ENCODE measurements around the gene RENBP.

RENBP gene

DNA sequence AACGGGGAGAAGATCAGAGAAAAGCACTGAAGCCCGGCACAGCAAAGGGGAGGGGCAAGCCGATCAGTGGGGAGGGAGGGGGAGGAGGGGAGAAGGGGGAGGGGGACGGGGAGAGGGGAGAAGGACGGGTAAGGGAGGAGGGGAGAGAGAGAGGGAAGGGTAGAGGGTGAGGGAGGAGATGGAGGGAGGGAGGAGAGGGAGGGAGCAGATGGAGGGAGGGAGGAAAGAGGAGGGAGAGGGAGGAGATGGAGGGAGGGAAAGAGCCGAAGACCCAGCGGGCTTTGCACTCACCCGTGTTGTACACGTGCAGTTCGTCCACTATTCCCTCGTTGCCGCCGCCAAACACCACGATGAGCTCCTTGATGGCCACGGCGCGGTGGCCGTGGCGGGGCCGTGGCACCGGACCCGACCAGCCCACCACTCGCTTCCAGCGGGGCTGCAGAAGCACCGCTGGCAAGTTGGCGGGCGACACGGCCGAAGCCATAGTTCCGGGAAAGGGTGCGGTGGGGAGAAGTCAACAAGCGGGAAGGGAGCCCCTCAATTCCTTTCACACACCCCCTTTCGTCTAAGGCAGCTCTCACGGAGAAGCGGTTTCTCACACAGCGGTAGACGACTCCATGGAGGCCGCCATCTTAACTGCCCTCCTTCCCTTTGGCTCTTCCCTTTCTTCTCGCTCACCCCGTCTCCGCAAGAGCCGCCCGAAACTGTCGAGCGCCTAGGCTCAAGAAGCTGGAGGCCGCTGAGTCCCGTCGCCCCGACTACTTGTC is 26.1 kb upstream of the RENBP start:
- DNase-seq = peak; percentile 81

DNA sequence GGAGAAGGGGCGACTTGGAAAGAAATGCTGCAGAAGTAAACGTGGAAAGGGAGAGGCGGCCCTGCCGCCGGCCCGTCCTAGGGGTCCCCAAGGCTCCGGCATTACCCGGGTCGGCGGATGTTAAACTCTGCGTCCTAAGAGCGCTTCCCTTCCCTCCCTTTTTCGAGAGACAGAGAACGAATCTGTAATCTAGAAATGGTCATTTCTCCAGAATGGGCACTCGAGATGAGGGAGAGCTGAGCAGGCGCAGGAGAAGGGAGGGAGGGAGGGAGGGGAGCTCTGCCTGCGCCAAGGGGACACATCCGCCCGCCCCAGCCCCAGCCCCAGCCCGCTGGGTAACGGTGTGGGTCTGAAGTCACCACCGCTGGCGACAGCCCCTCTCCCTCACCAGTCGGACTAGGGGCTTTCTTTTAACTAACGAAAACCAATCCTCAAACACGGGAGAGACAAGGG is 25.5 kb upstream of the RENBP start:
- DNase-seq = no peak

DNA sequence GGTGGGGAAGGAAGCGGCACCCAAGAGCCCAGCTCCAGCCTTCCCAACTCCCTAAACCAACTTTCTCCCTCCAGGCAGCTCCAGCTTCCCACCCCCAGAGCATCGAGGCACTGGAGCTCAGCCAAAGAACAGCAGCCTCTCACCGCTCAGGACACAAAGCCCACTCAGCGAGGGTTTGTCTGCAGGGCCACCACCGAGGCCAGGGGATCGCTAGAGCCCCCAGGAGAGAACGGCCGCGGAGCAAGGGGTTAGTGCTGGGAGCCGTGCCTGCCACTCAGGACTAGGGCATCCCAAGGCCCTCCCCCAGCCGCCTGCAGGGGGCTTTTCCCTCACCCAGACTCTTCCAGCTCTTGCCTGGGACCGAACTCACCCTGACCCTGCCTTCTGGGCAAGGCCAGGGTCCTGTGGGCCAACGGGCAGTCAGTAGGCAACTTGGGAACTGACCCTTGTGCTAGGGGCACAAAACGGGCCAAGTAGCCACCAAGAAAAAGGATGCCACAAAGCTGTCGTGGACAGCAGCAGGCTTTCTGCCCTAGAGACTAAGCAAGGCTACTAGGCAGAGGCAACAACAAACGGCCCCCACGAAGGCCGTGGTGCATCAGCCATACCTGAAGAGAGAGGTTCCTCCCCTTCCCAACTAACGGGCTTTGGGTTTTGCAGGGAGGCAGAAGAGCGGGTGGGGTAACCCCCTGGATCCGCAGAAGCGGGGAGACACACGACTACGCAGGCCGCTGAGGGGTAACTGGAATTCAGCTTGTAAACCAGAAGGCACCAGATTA is 24.9 kb upstream of the RENBP start:
- DNase-seq = peak; percentile 26

DNA sequence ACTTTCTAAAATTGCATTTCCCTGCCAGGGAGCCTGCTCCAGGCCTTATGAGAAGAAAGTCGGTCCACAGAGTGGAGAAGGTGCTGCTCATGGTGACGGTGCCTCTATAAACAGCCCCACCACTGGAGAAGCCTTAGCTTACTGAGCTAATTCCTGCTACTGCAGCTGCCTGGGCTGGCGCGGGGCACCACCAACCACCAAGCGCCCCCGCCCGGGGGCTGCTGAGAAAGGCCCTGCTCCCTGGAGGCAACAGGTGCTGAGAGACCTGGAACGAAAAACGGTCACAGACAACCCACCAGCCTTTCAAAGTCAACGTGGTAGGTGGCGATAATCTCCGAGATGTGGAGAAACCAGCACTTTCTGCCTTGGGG is 24.3 kb upstream of the RENBP start:
- DNase-seq = peak; percentile 45

DNA sequence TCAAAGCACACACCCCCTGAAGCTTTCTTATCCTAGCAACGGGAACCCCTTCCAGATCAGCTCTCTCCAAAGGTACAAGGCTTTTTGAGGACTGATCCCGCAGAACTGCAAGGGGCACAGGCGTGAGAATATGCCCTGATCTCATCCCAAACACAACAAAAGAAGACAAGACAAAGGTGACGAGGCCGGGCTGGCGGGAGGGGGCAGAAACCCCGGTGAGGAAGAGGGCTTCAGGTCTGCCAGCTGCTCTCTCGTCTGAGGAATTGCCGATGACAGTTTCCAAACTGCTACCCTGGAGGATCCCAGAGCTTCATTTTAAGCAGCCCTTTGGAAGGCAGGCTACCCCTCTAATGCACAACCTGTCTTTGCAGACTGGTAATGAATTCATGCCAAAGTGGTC is 23.8 kb upstream of the RENBP start:
- DNase-seq = peak; percentile 11

DNA sequence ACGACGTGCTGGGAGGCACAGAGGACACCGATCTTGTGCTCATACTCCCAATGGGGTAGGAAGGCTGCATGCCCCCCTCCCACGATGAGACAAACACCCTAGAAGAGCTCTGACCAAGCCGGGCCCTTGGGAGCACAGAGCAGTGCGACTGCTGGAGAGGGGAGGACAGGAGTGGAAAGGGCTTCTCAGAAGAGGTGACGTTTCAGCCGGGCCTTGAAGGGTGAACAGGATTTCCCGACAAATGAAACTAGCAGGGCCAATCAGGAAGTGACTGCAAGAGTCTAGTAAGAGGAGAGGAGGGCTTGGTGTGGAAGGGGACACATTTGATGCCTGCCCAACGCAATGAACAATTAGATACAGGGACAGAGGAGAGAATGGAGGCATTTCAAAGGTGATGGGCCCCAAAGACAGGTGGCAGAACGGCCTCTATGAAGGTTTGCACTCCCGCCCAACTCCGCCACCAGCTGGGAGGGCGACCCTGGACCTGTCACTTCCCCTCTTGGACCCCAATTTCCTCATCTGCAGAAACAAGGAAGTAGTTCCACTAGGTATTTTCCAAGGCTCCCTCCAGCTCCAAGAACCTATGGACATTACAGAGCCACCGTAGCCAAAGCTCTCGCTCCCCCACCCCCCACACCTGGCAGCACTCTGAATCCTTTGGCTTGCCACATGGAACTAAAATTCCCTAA is 23.2 kb upstream of the RENBP start:
- peak; percentile 22 for DNase-seq

DNA sequence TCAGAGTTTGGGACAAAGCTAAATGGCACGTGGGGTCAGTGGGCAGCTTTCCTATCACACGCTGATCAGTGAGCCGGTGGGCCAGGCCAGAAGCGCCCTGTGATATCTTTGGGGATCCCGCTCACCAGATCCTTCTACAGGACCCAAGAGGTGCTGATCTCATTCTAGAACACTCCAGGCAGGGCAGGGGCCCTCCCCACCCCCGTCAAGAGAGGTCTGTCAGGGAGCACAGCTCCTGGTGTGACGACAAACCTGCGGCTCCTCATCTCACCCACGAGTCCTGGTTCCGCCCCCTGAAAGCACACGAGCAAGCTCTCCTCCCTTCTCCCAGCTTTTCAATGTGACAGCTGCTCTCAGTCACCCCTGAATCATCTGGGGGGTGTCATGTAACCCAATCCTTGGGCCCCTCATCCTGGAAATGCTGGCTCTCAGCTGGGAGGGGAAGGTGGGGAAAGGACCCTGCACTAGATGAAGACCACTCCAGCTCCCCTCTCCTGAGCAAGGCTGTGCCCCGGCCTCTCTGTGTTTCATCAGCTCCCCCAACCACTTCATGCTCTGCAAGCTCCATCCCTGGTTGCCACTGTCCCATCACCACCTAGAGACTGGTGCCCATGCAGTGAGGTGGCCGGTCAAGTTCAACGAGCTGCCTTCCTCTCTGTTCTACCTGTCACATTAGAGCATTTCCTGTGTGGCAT is 22.5 kb upstream of the RENBP start:
- DNase-seq = no peak

DNA sequence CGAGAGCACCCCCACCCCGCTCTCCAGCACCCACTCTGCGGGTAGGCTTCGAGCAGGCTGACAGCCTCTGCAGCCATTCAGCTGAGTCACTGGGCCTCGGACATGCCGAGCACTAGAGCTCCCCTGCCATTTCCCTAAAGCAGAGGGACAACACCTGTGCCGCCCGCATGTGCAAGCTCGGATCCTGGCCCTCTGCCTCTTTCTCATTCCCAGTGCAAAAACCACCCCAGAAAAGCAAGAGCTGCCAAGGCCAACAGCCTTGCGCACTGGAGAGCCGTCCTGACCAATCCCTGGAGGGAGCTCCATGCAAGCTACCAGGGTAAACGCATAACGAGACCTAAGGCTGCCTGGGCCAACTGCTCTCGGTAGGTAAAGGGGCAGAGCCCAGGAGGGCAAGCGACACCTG is 21.8 kb upstream of the RENBP start:
- no peak for DNase-seq

DNA sequence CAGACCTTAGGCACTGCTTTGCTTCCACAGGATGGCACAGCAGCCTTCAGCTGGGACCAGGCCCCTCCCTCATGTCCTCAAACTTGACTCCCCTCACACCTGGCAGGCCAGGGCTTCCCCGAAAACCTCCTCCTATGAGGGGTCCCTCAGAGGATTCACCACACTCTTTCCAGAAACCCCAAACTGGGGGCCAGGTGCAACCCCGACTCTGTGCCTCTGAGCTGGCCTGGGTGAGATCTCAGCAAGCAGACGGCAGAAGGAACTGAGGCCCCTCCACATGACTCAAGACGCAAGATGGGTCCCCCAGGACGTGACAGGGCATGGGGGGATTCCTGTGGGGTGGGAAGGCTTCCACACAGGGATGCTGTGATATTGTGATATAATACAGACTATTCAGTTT is 21.0 kb upstream of the RENBP start:
- no peak for DNase-seq

DNA sequence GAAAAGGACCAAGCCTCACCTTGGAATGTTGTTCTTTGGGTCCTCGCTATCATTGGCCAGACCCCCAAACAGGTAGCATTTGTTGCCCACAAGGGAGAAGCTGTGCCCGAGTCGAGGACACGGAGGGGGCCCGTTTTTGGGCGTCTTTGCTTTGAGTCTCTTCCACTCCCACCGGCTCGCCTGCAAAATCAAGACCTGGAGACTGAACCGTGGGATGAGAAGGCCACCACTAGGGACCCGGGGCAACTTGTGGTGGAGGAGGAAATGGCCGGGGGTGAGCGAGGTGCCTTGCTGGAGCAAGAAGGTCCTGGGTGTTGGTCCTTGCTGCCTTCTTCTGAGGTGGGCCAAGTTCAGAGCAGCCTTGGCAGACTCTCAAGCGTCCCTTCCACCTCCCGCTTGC is 19.7 kb upstream of the RENBP start:
- DNase-seq = no peak

DNA sequence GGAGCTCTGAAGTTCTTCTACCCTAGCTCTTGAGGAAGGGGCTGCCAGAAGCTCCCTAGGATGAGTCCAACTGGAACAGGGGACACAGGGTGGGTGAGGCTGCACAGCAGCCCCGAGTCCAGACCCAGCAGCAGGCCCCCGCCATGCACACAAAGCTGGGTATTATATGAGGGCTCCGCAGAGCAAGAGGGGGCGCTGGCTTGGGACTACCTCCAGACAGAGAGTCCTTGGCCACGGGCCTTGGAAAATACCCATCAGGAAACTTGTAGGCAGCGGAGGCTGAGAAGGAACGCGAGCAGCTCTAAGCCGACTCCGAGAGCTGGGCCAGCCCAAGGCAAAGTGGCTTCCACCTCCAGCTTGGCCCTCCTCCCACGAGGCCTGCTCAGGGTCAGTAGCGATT is 19.1 kb upstream of the RENBP start:
- DNase-seq = no peak

DNA sequence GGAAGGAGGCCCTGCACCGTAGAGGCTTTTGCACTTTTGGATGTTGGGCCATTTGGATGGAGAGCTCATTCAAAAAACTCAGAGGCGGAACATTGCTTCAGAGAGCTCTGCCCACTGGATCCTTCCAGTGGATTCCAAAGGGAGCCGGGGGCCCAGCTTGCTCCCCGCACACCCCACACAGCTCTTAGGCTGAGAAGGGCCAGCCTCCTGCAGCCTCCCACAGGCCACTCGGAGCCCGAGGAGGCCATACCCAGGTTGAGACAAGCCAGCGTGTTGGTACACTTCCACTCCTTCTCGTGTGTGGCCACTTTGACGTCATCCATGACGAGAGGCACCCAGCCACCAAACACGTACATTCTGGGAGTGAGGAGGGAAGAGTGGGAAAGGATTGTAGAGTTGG is 16.8 kb upstream of the RENBP start:
- no peak for DNase-seq

DNA sequence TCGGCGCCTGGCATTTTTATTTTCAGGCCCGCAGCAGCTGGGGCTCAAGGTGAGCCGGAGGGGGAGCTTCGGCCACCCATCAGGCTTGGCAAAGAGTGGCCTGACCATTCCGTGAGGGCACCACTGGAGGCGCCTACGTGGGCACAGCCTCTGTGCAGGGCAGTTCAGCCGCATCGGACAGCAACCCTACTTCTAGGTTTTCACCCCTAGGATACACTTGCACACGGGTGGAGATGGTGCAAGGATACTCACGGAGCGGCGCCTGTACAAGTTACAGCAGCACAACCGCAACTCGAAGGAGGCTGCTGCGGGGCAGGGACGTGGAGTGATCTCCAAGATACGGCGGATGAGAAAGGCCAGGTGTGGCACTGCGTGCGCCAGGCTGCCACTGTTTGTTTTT is 16.3 kb upstream of the RENBP start:
- DNase-seq = no peak

DNA sequence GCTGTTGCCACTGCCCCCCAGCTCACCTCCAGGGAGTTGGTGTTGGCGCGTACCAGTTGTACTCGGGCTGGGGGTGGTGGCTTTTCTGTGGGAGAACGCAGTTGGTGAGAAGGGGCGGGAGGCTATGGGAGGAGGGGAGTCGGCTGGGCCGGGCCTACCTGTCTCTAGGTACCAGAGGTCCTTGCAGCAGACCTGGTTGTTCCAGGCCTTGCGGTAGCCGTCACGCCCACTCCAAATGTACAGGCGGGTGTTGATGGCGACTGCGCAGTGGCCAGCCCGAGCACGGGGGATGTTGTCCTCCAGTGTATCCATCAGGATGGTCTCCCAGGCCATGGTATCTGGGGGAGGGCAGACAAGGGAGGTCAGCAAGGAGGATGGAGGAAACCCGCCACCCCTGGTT is 15.6 kb upstream of the RENBP start:
- no peak for DNase-seq

DNA sequence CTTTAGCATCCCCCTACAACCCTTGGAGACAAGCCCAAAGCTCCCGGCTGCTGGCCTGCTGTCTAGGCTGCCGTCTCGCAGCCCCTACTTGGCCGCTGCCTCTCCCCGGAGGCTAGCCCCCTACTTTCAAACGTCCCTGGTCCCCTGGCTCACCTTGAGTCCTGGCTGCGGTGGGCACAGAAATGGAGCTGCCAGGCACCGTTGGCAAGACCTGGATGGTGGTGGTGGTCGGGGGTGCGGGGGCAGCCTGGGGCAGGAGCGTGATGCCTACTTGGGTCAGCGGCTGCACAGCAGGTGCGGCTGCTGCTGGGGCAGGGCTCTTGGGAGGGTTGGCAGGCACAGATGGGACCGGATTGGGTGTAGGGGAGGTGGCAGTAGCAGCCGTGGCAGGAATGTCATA is 15.2 kb upstream of the RENBP start:
- DNase-seq = no peak

DNA sequence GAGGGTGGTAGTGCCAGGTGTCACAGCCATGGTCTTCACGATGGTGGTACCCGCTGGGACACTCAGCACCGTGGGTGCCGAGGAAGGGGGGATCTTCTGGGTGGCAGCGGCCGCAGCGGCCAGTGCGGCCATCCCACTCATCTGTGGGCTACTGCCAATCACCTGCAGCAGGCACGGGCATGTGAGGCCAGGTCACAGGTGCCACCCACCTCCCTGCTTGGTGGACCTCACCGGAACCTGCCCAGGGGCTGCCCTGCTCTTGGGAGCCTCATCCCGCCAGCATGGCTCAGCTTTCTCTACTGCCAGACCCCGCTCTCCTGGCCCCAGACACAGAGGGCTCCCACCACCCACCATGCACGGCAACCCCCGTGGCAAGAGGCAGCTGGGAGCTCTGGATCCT is 14.2 kb upstream of the RENBP start:
- DNase-seq = no peak

DNA sequence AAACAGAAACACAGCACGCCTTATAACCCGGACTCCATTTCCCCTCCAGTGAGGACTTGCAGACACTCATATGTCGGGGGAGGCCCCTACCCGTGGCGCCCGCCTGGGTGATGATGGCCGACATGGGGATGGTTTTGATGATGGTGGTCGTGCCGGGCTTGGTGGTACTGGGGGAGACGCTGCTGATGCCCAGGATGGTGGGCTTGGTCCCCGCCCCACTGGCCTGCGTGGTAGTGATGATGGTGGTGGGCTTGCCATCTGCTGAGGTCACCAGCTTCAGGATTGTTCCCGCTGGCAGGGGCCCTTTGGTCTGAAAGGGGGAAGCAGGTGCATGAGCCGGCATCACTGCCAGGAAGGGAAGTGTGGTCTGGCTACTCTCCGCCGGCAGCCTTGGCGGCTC is 12.8 kb upstream of the RENBP start:
- no peak for DNase-seq

DNA sequence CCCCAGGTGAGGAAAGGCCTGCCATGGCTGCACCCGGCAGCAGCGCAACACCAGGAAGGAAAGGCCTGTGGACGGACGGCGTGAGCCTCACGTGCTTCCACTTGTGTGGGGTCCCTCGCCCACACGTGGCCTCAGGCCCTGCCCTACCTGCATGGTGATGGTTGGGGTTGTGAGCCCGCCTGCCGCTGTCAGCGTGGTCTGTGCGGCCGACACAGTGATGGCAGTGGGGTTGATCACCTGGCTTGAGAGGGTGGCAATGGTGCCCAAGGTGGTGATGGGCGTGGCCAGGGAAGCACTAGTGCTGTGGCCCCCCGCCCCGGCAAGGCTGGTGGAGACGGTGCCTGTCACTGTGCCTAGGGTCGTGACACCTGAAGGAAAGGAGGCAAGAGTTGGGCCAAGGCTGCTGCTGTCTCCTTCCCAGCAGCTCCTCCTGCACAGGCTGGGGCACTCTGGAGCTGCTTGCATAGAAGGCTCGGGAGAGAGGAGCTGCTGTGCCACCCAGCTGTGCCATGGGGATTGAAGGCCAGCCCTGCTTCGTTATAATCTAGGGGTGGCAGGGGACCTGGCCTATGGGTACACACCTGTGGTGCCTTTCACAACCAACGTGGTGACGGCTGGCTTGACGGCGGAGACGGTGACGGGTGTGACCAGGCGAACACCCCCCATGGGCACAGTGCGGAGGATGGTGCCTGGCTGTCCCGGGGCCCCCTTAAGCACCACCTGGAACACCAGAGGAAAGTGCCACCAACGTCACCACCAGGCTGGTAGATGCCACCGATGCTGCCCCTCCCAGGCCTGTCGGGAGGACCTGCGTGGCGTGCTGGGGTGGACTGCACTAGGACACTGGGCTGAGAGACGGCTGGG is 11.8 kb upstream of the RENBP start:
- no peak for DNase-seq

DNA sequence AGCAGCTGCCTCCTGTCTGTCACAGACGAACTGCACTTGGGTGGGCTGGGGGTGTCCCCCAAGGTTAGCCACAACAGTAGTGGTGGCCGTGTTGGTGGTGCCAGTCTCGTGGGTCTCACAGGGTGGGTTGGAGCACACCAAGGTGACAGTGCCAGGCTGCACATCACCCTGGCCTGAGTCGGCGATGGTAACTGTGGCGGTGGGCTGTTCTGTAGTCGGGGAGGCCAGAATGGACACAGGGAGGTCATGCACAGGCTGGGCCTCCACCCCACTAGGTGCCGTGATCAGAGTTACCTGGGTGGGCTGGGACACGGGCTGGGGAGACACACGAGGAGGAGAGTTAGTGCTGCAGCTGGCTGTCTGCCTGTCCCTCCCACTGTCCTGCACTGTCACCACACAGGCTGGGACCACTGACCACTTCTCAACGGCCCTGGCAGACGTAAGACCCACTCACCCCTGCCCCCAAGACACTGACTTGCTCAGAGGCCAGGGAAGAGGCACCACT is 10.8 kb upstream of the RENBP start:
- DNase-seq = no peak

DNA sequence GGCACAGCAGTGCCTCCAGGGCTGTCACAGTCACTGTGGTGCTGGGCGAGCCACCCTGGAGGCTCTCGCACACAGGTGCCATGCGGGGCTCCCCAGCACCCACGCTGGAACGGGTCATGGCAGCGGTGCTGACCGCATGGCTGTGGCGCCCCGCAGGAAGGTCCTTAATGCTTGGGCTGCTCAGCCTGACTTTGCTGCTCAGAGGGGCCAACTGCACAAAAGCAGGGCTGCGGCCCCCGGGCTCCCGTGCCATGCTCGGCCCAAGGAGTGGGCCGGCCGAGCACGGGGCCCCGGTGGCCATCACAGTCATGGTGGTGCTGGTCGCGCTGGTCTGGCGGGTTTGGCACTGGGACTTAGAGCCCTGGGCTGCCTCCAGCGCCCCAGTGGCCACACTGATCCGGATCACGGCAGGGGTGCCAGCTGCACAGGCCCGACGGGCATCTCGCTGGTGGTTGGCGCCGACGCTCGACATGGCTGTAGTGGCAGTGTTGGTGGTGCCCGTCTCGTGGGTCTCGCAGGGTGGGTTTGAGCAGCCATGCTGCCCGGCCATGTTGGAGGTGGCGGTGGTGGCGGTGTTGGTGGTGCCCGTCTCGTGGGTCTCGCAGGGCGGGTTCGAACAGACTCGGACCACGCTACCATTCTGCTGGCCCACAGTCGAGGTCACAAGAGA is 10.2 kb upstream of the RENBP start:
- DNase-seq = no peak

DNA sequence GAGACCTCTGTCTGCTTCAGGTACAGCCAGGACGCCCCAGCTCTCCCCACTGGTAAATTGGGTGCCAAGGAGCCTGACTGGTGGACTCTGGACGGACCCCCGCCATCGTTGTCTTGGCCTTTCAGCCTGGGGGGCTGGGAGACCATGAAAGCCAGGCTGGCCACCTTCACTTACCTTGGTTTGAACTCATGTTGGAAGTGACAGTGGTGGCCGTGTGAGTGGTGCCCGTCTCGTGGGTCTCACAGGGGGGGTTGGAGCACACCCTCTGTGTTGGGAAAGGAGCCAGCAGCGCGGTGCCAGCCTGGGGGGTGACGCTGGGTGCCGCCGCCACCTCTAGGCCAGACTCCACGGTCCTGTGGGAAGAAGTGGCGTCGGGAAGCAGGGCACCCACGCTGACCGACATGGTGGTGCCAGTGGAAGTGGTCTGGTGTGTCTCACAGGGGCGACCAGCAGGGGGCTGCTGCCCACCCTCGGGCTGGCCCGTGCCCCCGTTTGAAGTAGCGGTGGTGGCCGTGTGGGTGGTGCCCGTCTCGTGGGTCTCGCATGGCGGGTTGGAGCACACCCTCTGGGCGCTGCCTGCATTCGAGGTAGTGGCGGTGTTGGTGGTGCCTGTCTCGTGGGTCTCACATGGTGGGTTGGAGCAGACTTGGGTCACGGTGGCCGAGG is 9.6 kb upstream of the RENBP start:
- no peak for DNase-seq

Measured in left hindlimb (tissue), 1 donor.